ENCODE data around the gene INKA1. TPM values are rescaled to one million over a fixed set of nuclear protein-coding genes. Genes with fewer than 3 reads are reported as not detected.

Gene INKA1
- polyA plus RNA-seq, 1 donor (not counting 4 experiments of a cell fraction or from before 2014, with no cell fraction given), result 10.1 TPM

DNA sequence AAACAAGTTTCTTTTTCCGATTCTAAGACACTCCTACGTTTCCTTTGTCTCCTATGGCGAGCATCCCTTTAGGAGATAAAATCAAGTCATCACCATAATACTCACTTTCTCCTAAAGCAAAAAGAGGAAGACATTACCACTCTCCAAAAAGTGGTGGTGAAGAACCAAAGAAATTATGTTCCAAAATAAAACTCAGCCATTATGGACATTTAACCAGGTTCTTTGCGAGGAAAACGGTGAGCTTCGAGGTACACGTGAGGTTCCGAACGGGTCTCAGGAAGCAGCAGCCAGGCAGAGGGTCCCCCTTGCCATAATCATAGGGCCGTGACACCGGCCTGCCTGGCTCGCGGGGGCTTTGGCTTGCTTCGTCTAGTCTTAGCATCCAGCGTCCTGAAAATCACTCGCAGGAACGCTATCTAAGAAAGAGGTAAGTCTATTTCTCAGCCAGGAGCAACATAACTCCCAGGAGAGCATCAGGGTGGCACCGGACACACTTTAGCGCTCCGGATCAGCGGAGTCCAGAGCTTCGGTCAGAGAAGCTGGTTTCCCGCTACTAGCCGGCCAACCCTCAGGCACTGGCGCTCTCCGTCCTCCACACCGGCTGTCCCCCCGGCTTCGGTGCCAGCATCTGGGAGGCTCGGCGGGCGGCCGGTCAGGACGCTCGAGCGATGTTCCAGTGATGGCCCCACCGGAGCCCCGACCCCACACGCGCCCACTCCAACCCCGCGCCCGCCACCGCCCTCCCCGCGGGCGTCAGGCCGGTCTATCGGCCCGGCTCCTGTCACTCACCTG lies 17.3 kb upstream of the INKA1 start:
- Histone ChIP-seq H3K27ac (ENCODE audit: control insufficient read depth, insufficient read depth, low read length) (peak overlapping the region; percentile 96), H3K36me3 (ENCODE audit: control insufficient read depth in 2 of 2, extremely low read depth in 1 of 2, insufficient read depth in 2 of 2, low read length in 2 of 2) (peaks cover 4 to 12% of the 10 kb centered on the region in 2 experiments), H2AFZ (ENCODE audit: control insufficient read depth, low read length) (peak overlapping the region; percentile 78), H4K20me1 (ENCODE audit: control insufficient read depth, extremely low read depth, insufficient read depth, low read length) (no peaks in the 10 kb centered on the region), H3K79me2 (ENCODE audit: control insufficient read depth, insufficient read depth, low read length) (peaks cover 39% of the 10 kb centered on the region), H3K27me3 (ENCODE audit: control insufficient read depth, extremely low read depth, insufficient read depth, low read length) (no peaks in the 10 kb centered on the region), H3K9me3 (ENCODE audit: control insufficient read depth, low read depth, low read length) (no peaks in the 10 kb centered on the region), H3K4me1 (ENCODE audit: control insufficient read depth, extremely low read depth, insufficient read depth, low read length) (peaks cover 12% of the 10 kb centered on the region), H3K9ac (ENCODE audit: control insufficient read depth, extremely low read depth, insufficient read depth, low read length) (peak overlapping the region; percentile 91), H3K9me1 (ENCODE audit: control insufficient read depth, extremely low read depth, insufficient read depth, low read length) (no peaks in the 10 kb centered on the region), H3K4me2 (ENCODE audit: control insufficient read depth, extremely low read depth, insufficient read depth, low read depth, low read length) (peak overlapping the region; percentile 99), H3K4me3 (ENCODE audit: control insufficient read depth in 2 of 3, extremely low read depth in 1 of 3, insufficient read depth in 2 of 3, low read depth in 1 of 3, low read length in 3 of 3) (peak overlapping the region; percentile 86 to 97 (median 93))
- no peak for DNase-seq (ENCODE audit: low read depth, low spot score)
- dilution Hi-C loops (cut with MboI; ENCODE audit: extremely low pct_ligation_motif_present, low sequenced_read_pairs), result no loop called here
- peak; percentile 36 for FAIRE-seq
- TF ChIP-seq, protein P1, sequence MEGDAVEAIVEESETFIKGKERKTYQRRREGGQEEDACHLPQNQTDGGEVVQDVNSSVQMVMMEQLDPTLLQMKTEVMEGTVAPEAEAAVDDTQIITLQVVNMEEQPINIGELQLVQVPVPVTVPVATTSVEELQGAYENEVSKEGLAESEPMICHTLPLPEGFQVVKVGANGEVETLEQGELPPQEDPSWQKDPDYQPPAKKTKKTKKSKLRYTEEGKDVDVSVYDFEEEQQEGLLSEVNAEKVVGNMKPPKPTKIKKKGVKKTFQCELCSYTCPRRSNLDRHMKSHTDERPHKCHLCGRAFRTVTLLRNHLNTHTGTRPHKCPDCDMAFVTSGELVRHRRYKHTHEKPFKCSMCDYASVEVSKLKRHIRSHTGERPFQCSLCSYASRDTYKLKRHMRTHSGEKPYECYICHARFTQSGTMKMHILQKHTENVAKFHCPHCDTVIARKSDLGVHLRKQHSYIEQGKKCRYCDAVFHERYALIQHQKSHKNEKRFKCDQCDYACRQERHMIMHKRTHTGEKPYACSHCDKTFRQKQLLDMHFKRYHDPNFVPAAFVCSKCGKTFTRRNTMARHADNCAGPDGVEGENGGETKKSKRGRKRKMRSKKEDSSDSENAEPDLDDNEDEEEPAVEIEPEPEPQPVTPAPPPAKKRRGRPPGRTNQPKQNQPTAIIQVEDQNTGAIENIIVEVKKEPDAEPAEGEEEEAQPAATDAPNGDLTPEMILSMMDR (optimal IDR thresholded peaks at IDR 0.05 in 1 of 3, IDR thresholded peaks at IDR 0.05 in 1 of 3, conservative IDR thresholded peaks at IDR 0.05 in 1 of 3; ENCODE audit: extremely low read depth in 1 of 3, insufficient read depth in 2 of 3, low read length in 3 of 3), result no peak
- no peak for TF ChIP-seq EZH2 (IDR thresholded peaks at IDR 0.05; ENCODE audit: low read length)

DNA sequence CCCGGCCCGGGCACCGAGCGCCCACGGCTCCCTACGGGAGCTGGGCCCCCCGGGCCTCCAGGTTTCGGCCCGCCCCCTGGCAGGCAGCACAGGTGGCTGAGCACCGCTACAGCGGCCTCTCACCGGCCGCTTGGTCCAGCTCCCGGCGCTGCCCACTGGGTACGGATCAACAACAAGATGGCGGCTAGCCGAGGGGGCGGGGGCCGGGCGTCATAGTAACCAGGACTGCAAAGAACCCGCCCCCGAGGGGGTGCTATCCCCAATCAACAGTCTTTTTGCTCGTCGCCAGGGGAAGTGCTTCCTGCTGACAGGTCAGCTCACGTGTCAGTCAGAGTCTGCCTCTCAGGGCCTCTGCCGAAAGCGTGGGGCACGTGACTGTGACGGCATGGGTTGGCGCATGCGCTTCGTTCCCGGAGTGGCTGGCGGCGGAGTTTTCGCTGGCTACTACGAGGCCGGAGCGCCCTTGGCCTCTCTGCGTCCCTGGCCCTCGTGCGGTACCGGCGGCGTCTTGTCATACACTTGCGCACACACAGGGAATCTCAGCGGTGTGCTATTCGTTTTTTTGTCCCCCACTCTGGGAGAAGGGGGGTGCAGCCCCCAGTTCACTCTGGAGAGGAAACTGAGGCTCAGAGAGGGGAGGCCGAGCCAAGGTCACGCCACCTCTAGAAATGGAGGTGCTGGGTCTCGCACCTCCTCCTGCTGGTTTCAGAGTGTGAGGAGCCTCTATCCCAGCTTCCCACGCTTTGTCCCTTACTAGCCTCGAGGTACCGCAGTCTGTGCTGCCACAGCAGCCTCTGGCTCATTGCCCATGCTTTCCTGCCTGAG lies 16.5 kb upstream of the INKA1 start, which contains the start of gene IP6K1:
IP6K1 (minus strand) TSS at position 186 of the 825 bp plus-strand sequence. CDS start 38,502 bp downstream, outside the sequence.
- peaks cover under 1 to 9% of the 10 kb centered on the region in 2 experiments for H3K36me3 ChIP-seq (ENCODE audit: control insufficient read depth in 2 of 2, extremely low read depth in 1 of 2, insufficient read depth in 2 of 2, low read length in 2 of 2)
- peak within 1 kb of the TSS; percentile 99 for H3K4me2 ChIP-seq (ENCODE audit: control insufficient read depth, extremely low read depth, insufficient read depth, low read depth, low read length)
- peaks cover 12% of the 10 kb centered on the region for H3K4me1 ChIP-seq (ENCODE audit: control insufficient read depth, extremely low read depth, insufficient read depth, low read length)
- H3K27me3 ChIP-seq (ENCODE audit: control insufficient read depth, extremely low read depth, insufficient read depth, low read length), result no peaks in the 10 kb centered on the region
- H3K9me1 ChIP-seq (ENCODE audit: control insufficient read depth, extremely low read depth, insufficient read depth, low read length), result no peaks in the 10 kb centered on the region
- TF ChIP-seq EZH2 (IDR thresholded peaks at IDR 0.05; ENCODE audit: low read length), result no peak
- TF ChIP-seq, protein P1 (optimal IDR thresholded peaks at IDR 0.05 in 1 of 3, IDR thresholded peaks at IDR 0.05 in 1 of 3, conservative IDR thresholded peaks at IDR 0.05 in 1 of 3; ENCODE audit: extremely low read depth in 1 of 3, insufficient read depth in 2 of 3, low read length in 3 of 3), result no peak
- dilution Hi-C loops (cut with MboI; ENCODE audit: extremely low pct_ligation_motif_present, low sequenced_read_pairs), result no loop called here
- peak within 1 kb of the TSS; percentile 86 to 97 (median 93) for H3K4me3 ChIP-seq (ENCODE audit: control insufficient read depth in 2 of 3, extremely low read depth in 1 of 3, insufficient read depth in 2 of 3, low read depth in 1 of 3, low read length in 3 of 3)
- DNase-seq (ENCODE audit: low read depth, low spot score) (peak; percentile 99), FAIRE-seq (peak; percentile 92)
- no peaks in the 10 kb centered on the region for H4K20me1 ChIP-seq (ENCODE audit: control insufficient read depth, extremely low read depth, insufficient read depth, low read length)
- H3K79me2 ChIP-seq (ENCODE audit: control insufficient read depth, insufficient read depth, low read length), result peaks cover 33% of the 10 kb centered on the region
- H3K9ac ChIP-seq (ENCODE audit: control insufficient read depth, extremely low read depth, insufficient read depth, low read length), result peak within 1 kb of the TSS; percentile 91
- peak within 1 kb of the TSS; percentile 96 for H2AFZ ChIP-seq (ENCODE audit: control insufficient read depth, low read length)
- H3K9me3 ChIP-seq (ENCODE audit: control insufficient read depth, low read depth, low read length), result no peaks in the 10 kb centered on the region
- H3K27ac ChIP-seq (ENCODE audit: control insufficient read depth, insufficient read depth, low read length), result peak within 1 kb of the TSS; percentile 96
